Left lung (tissue), 10 donors: ENCODE results near the gene GPC5. TPM values are rescaled to one million over a fixed set of nuclear protein-coding genes. Genes with fewer than 3 reads are reported as not detected.

Experiments
- ATAC-seq: fragments of 200-7000 bp; cut with Tn5 transposase; one replicate; pipeline ENCODE4 v1.9.1; 2020; ENCODE audit warnings: moderate library complexity
- DNase-seq, 4 donors: peaks; one replicate each; pipeline ENCODE4 v3.0.0-alpha.2; 2013 to 2020
- H3K27ac ChIP-seq, 2 donors: fragments of 200-600 bp; sonication (generic) in 1 of 2; one replicate each; pipeline versions ENCODE4 v1.5.0 to v1.8.0; 2020 to 2021
- H3K27me3 ChIP-seq, 2 donors: fragments of 200-600 bp; sonication (generic) in 1 of 2; one replicate each; pipeline versions ENCODE4 v1.5.0 to v1.8.0; 2020 to 2021
- H3K36me3 ChIP-seq, 2 donors: fragments of 200-600 bp; sonication (generic) in 1 of 2; one replicate each; pipeline versions ENCODE4 v1.5.0 to v1.8.0; 2020 to 2021
- H3K4me1 ChIP-seq, 2 donors: fragments of 200-600 bp; one replicate each; pipeline ENCODE4 v1.8.0; 2021
- H3K4me3 ChIP-seq, 2 donors: fragments of 200-600 bp; sonication (generic) in 1 of 2; one replicate each; pipeline versions ENCODE4 v1.5.0 to v1.8.0; 2020 to 2021; ENCODE audit warnings: mild to moderate bottlenecking in 1 of 2
- H3K9me3 ChIP-seq, 2 donors: fragments of 200-600 bp; sonication (generic) in 1 of 2; one replicate each; pipeline versions ENCODE4 v1.5.0 to v1.8.0; 2020 to 2021
- intact Hi-C, 2 donors: fragments of 100-400 bp; cut with DNase I; formaldehyde crosslinking; loops; one replicate each; pipeline versions ENCODE4 v1.11.2 to v1.14.2; 2022
- polyA plus RNA-seq, 6 donors: library from polyadenylated mRNA; unstranded; fragments of 120-200 nt; gene quantifications; one replicate each; pipeline ENCODE4 v1.2.1, GENCODE V29; 2013; ENCODE audit not compliant: insufficient read length in 6 of 6
- total RNA-seq, 2 donors: library from RNA; stranded (reverse); fragmentation: NEBNext Ultra II Directional; extraction: Animal tissue kit (Norgen Biotek cat#: 25700); gene quantifications; one replicate each; pipeline ENCODE4 v1.2.1, GENCODE V29; 2021
- TF ChIP-seq, protein P1 (sequence below), 2 donors: fragments of 200-600 bp; sonication (generic) in 1 of 2; IDR thresholded peaks; one replicate each; pipeline versions ENCODE4 v1.5.0 to v1.8.0; 2021; ENCODE audit warnings: antibody characterized with exemption in 2 of 2
- donor health status: DM: no; HTN: yes; CAD: no.
- donor health status: DM: no; HTN: no; CAD: no.

The GPC5 gene
- total and polyA plus RNA-seq, 8 donors, result 9.2 to 19.5 (median 11.5) TPM

DNA sequence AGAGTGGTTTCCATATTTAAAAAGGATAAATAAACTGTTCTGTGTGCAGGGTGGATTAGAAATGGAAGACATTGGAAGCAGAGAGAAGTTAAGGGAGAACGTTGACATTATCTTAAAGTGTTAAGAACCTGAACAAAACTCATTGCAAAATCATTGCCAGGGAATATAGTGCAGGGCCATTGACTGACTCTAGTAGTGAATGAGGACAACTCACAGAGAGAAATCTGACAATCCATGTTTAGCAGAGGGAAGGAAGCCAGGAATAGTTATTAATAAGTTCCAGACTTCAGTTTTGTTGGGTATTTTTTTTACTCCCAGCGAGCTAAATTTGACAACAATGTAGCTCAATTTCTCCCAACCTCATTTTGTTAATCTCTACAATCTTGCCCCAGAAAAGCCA is 1273.4 kb downstream of the GPC5 start:
- Histone ChIP-seq H3K9me3 (peaks cover 0 to 12% of the 10 kb centered on the region in 2 donors), H3K36me3 (no peaks in the 10 kb centered on the region), H3K4me1 (no peaks in the 10 kb centered on the region), H3K4me3 (no peak overlapping the region), H3K27me3 (no peaks in the 10 kb centered on the region), H3K27ac (no peak overlapping the region)
- DNase-seq (no peak), ATAC-seq (no peak)
- TF ChIP-seq, protein P1, sequence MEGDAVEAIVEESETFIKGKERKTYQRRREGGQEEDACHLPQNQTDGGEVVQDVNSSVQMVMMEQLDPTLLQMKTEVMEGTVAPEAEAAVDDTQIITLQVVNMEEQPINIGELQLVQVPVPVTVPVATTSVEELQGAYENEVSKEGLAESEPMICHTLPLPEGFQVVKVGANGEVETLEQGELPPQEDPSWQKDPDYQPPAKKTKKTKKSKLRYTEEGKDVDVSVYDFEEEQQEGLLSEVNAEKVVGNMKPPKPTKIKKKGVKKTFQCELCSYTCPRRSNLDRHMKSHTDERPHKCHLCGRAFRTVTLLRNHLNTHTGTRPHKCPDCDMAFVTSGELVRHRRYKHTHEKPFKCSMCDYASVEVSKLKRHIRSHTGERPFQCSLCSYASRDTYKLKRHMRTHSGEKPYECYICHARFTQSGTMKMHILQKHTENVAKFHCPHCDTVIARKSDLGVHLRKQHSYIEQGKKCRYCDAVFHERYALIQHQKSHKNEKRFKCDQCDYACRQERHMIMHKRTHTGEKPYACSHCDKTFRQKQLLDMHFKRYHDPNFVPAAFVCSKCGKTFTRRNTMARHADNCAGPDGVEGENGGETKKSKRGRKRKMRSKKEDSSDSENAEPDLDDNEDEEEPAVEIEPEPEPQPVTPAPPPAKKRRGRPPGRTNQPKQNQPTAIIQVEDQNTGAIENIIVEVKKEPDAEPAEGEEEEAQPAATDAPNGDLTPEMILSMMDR (IDR thresholded peaks at IDR 0.05), result no peak
- intact Hi-C loops, result no loop called here

DNA sequence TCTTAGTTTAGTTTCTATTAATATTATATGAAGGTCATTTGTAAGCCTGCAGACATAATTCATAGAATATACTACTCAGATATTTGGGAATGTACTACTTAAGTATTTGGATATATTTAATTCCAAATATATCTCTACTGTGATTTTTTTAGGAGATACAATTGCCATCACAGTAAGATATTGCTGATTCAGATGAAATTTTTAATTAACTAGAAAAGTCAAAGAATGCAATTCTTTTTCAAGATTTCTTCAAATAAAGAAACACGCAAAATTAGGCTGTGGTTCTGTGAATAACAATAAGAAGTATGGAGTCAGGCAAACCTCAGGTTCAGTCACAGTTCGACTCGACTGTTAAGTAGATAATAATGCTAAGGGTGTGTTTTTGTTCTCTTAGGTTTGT is 1277.8 kb downstream of the GPC5 start:
- Histone ChIP-seq H3K27ac (no peak overlapping the region), H3K4me3 (no peak overlapping the region), H3K9me3 (peaks cover 0 to 6% of the 10 kb centered on the region in 2 donors), H3K27me3 (no peaks in the 10 kb centered on the region), H3K36me3 (no peaks in the 10 kb centered on the region), H3K4me1 (no peaks in the 10 kb centered on the region)
- TF ChIP-seq, protein P1 (IDR thresholded peaks at IDR 0.05), result no peak
- intact Hi-C loops, result no loop called here
- DNase-seq, result no peak
- ATAC-seq, result no peak

DNA sequence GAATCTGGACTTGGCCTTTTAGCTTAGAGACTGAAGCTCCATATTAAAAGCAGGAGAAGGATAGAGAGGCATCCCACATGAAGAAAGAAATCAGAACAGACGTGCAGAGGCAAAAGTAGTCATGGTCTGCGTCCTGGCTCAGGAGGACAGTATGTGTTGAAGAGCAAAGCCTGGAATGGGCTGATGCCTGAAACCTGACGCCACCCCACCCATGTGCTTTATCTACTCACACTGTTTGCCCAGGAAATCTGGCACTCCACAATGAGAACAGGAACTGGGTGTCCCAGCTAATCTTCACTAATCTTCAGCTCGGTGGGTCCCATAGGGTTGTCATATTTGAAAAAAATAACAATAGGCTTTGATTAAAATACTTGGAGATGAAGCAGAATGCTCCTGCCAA is 1279.2 kb downstream of the GPC5 start:
- no peak for DNase-seq
- TF ChIP-seq, protein P1 (IDR thresholded peaks at IDR 0.05), result no peak
- H3K27ac ChIP-seq, result no peak overlapping the region
- intact Hi-C loops, result no loop called here
- no peaks in the 10 kb centered on the region for H3K4me1 ChIP-seq
- H3K36me3 ChIP-seq, result no peaks in the 10 kb centered on the region
- no peak for ATAC-seq
- no peaks in the 10 kb centered on the region for H3K27me3 ChIP-seq
- no peaks in the 10 kb centered on the region for H3K9me3 ChIP-seq
- no peak overlapping the region for H3K4me3 ChIP-seq

DNA sequence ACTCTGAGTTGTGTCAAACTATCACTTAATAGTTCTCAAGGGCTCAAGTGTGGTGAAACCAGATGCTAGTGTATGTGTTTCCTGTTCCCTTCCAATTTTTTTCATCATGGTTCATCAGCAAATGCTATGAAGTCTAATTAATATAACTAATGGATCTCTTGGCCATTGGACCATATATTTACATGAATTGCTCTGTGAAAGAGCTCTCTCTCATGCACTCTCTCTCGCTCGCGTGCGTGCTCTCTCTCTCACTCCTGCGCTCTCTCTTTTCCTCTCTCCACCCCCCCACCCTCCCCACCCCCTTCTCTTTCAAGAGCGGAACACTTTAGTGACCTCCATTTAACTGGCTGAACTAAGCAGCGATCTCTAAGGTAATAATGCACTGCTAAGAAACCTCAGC is 1281.2 kb downstream of the GPC5 start:
- H3K9me3 ChIP-seq, result no peaks in the 10 kb centered on the region
- H3K36me3 ChIP-seq, result no peaks in the 10 kb centered on the region
- no peak overlapping the region for H3K4me3 ChIP-seq
- DNase-seq (no peak), ATAC-seq (no peak)
- H3K27ac ChIP-seq, result no peak overlapping the region
- TF ChIP-seq, protein P1 (IDR thresholded peaks at IDR 0.05), result no peak
- intact Hi-C loops, result no loop called here
- H3K27me3 ChIP-seq, result no peaks in the 10 kb centered on the region
- no peaks in the 10 kb centered on the region for H3K4me1 ChIP-seq

DNA sequence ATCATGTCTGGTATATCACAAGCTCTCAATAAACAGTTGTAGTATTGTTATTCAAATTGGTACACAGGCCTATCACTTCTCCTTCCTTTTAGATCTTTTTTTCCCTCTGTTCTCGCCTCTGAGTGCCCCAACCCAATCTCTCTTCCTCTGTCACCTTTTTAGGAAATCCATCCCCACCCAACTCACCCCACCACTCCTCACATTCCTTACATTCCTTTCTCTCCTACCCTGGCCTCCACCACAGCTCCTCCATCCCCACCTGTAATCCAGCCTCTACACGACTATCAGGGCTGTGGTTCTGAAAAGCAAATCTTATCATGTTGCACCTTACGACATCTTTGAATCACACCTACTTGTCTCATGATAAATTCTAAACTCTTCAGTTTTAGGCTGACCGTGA is 1282.8 kb downstream of the GPC5 start:
- intact Hi-C loops, result no loop called here
- ATAC-seq (no peak), DNase-seq (no peak)
- Histone ChIP-seq H3K27ac (no peak overlapping the region), H3K4me1 (no peaks in the 10 kb centered on the region), H3K36me3 (no peaks in the 10 kb centered on the region), H3K27me3 (no peaks in the 10 kb centered on the region), H3K9me3 (no peaks in the 10 kb centered on the region), H3K4me3 (no peak overlapping the region)
- TF ChIP-seq, protein P1 (IDR thresholded peaks at IDR 0.05), result no peak
